Ectodermal cell (in vitro differentiated cells): ENCODE data around the gene EXOC7. TPM values are rescaled to one million over a fixed set of nuclear protein-coding genes. Genes with fewer than 3 reads are reported as not detected.

Experiments used
- H3K27ac ChIP-seq: 2 replicates; pipeline ENCODE4 v1.7.0; 2013; ENCODE audit warnings: mild to moderate bottlenecking, low read depth, low read length; ENCODE audit not compliant: insufficient read depth, poor library complexity, severe bottlenecking
- H3K27me3 ChIP-seq: 2 replicates; pipeline ENCODE4 v1.7.0; 2013; ENCODE audit warnings: mild to moderate bottlenecking, low read length; ENCODE audit not compliant: insufficient read depth, control insufficient read depth, poor library complexity, severe bottlenecking
- H3K36me3 ChIP-seq: one replicate; pipeline ENCODE4 v1.7.0; 2013; ENCODE audit warnings: low read length; ENCODE audit not compliant: control insufficient read depth, insufficient read depth
- H3K4me1 ChIP-seq: one replicate; pipeline ENCODE4 v1.7.0; 2013; ENCODE audit warnings: low read length; ENCODE audit not compliant: control insufficient read depth, insufficient read depth
- H3K4me3 ChIP-seq: 2 replicates; pipeline ENCODE4 v1.7.0; 2013; ENCODE audit warnings: low read depth, low read length, control low read depth; ENCODE audit not compliant: insufficient read depth
- H3K9me3 ChIP-seq: 2 replicates; pipeline ENCODE4 v1.7.0; 2013; ENCODE audit warnings: mild to moderate bottlenecking, low read length, moderate library complexity; ENCODE audit not compliant: control insufficient read depth
- WGBS, 2 experiments: methylation state at CpG; one replicate each; pipeline ENCODE4 v1.1.7; 2013; ENCODE audit warnings: missing lambda C conversion rate in 2 of 2; 5-methylcytosine and 5-hydroxymethylcytosine counted together
- polyA plus RNA-seq, 4 experiments: library from polyadenylated mRNA; stranded (reverse); fragments of 50-300 nt; gene quantifications; one replicate each; pipeline ENCODE4 v1.2.3, GENCODE V29; 2013

The EXOC7 gene, protein sequence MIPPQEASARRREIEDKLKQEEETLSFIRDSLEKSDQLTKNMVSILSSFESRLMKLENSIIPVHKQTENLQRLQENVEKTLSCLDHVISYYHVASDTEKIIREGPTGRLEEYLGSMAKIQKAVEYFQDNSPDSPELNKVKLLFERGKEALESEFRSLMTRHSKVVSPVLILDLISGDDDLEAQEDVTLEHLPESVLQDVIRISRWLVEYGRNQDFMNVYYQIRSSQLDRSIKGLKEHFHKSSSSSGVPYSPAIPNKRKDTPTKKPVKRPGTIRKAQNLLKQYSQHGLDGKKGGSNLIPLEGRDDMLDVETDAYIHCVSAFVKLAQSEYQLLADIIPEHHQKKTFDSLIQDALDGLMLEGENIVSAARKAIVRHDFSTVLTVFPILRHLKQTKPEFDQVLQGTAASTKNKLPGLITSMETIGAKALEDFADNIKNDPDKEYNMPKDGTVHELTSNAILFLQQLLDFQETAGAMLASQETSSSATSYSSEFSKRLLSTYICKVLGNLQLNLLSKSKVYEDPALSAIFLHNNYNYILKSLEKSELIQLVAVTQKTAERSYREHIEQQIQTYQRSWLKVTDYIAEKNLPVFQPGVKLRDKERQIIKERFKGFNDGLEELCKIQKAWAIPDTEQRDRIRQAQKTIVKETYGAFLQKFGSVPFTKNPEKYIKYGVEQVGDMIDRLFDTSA
- polyA plus RNA-seq (2013, experiment 1 of 4) = 104 TPM
- 127 TPM for polyA plus RNA-seq (2013, experiment 2 of 4)
- 68.1 TPM for polyA plus RNA-seq (2013, experiment 3 of 4)
- polyA plus RNA-seq (2013, experiment 4 of 4) = 82.3 TPM

DNA sequence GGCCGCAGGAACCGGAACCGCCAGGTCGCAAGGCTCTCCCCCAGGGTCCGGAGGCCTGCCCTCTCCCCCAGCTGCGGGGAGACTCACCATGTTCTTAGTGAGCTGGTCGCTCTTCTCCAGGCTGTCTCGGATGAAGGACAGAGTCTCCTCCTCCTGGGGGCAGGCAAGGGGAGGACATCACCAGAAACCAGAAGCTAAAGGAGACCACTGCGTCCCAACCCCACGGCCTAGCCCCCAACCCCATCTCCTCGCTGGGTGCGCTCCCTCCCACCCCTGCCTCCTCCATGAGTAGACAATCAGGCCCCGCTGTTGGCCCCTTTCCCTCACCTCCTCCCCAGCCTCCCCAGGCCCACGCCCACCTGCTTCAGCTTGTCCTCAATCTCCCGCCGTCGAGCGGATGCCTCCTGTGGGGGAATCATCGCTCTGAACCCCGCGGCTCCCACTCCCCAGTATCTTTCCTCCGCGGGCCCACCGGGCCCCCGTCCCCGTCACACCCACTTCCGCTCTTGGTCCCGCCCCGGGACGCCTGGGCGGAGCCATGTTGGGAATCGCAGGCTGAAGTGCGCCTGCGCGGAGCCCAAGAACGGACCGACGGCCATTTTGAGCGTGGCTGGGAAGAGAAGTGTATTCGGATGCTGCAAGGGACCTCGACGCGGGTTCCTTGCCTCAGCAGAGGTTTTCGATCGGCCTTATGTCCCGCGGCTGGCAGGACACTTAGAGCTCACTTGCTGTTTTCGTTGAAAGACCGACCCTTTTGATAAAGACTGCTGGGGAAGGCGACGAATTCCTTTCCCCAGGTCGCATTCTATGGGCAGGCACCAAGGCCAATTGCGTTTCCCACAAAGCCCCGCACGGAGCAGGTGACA, at the start of gene EXOC7:
Gene EXOC7 (minus strand): TSS at position 514 of the 866 bp plus-strand sequence. CDS start 95 bp downstream, at position 419.
- Histone ChIP-seq H3K27me3 (no peaks in the 10 kb centered on the region), H3K4me3 (peak within 1 kb of the TSS; percentile 91), H3K9me3 (no peaks in the 10 kb centered on the region), H3K4me1 (peaks cover 6% of the 10 kb centered on the region), H3K27ac (peak within 1 kb of the TSS; percentile 82), H3K36me3 (peaks cover 12% of the 10 kb centered on the region)
- 8% methylated on average over 55 of the region's 55 CpGs for WGBS, 2 experiments

DNA sequence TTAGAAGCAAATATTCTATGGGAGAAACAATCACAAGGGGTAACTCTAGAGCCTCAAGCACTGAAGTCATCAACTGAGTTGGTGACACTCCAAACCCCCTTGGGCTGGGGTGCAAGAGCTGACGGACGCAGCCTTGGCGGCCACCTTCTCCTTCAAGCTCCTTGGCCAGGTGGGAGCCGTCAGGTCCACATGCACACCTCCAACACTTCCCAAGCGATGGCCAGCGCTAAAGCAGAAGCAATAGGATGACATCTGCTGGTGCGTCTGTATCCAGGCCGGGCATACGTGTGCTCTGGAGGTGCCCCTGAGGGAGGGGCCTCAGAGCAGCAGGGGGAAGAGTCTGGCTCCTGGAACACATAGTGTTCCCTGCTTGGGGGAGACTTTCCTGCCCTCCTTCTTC, 49.6 kb upstream of the EXOC7 start:
- Histone ChIP-seq H3K36me3 (no peaks in the 10 kb centered on the region), H3K27ac (no peak overlapping the region), H3K9me3 (no peaks in the 10 kb centered on the region), H3K4me1 (peaks cover 10% of the 10 kb centered on the region), H3K4me3 (no peak overlapping the region), H3K27me3 (no peaks in the 10 kb centered on the region)
- WGBS, 2 experiments = 78 to 81% methylated on average over 9 of the region's 9 CpGs

DNA sequence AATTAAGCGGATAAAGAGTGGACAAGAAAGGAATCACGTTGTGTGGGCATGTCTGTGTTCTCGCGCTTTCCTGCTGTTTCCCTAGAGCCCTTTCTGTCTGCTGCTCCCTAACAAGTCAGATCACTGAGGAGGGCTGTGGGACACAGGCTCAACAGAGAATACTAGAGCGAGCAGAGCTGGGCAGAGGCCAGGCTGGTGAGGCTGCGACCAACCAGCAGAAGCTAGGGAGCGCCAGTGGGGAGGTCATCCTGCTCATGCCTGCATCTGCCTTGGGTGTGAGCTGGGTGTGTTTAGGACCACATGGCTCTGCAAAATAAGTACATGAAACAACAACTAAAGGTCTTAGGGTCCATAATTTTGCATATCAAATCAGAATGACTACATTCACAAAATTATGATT, 49.0 kb upstream of the EXOC7 start:
- H3K27me3 ChIP-seq = no peaks in the 10 kb centered on the region
- H3K9me3 ChIP-seq = no peaks in the 10 kb centered on the region
- peaks cover 10% of the 10 kb centered on the region for H3K4me1 ChIP-seq
- H3K36me3 ChIP-seq = no peaks in the 10 kb centered on the region
- no peak overlapping the region for H3K27ac ChIP-seq
- whole genome bisulfite sequencing, 2 experiments = 80 to 81% methylated on average over 7 of the region's 7 CpGs
- no peak overlapping the region for H3K4me3 ChIP-seq

DNA sequence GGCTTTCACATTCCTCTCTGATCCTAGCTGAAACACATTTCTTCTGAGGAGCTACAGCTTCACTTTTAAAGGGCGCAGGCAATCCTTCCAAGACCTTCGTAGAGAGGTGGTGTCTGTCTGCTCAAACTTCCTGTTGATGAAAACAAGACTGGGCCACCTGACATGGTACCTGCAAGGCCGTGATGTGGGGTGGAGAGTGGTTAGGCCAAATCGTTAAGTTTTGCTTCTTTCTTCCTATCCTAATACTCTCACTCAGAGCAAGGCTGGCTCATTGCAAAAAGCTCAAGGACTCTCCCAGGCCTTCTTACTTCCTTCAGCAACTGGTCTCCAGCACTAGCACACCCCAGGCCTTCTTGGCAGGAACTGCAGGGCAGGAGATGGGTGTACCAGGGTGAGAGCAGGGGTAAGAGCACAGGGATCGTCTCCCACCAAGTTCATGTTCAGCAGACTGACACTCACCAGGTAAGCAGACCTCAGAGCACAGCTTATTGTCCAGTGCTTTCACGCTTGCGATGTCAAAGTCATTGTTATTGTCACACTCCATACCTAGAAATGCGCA, 48.4 kb upstream of the EXOC7 start:
- H3K36me3 ChIP-seq = no peaks in the 10 kb centered on the region
- H3K27ac ChIP-seq = no peak overlapping the region
- 95% methylated on average over 8 of the region's 8 CpGs for WGBS, 2 experiments
- H3K4me1 ChIP-seq = peaks cover 10% of the 10 kb centered on the region
- no peaks in the 10 kb centered on the region for H3K9me3 ChIP-seq
- H3K27me3 ChIP-seq = no peaks in the 10 kb centered on the region
- H3K4me3 ChIP-seq = no peak overlapping the region

DNA sequence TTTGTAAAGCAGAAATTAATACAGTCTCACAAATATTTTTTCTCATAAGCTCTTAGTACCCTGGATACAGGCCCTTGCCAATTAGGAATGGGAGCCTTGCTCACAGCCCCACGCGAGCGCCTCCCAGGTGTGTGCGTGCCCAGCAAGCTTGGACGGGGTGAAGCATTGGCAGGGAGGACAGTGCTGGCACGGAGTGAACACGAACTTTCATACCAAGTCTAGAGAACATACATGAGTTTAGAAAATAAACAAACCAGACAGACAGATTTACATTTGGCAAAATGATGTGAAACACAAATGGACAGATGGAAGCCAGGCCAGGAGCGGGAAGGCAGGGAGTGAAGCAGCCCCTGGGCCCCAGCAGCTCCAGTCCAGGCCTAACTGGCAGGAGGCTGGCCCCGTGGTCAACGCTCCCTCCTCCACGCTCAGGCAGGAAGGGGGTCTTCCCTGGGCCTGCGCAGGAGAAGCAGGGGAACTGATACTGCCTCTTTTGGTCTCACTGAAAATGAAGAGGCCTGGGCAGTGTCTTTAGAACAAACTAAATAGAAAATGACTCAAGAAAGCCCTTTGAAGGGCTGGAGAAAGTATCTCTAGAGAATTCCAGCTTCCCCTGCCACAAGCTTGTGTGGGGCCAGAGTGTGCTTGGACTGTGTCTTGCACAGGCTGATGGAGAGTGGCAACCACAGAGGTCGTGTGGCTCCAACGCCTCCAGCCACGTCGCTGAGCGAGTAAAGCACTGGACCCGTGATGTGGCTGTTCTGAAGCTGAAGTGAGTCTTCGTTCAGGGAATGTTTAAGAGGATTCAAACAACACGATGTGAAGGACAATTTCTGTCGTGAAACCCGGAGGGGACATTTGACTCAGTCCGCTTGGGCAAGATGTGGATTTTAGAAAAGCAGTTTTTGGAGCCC, 47.4 kb upstream of the EXOC7 start:
- H3K27me3 ChIP-seq = no peaks in the 10 kb centered on the region
- H3K4me1 ChIP-seq = peaks cover 10% of the 10 kb centered on the region
- 93 to 95% methylated on average over 23 of the region's 23 CpGs for WGBS, 2 experiments

DNA sequence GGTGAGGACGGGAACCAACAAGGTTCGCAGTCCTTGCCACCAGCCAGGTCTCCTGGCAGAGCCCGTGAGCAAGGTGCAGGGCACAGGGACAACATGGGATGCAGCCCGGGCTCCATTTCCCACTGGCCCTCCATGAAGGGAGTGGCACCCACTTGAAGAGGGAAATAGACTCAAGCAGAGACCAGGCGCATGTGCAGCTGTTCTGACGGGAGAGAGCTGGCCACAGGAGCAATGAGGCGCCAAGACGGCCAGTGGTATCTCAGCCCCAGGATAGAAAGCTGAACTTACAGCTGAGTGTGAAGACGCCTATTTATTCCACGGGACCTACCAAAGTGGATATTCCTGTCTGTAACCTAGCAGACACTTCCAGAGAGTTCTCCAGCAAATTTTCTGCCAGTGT, 45.6 kb upstream of the EXOC7 start:
- WGBS, 2 experiments = 95% methylated on average over 10 of the region's 10 CpGs

More for the DNA sequence above, 47.4 kb upstream of the EXOC7 start:
- Histone ChIP-seq H3K9me3 (no peaks in the 10 kb centered on the region), H3K27ac (no peak overlapping the region), H3K36me3 (no peaks in the 10 kb centered on the region), H3K4me3 (no peak overlapping the region)

DNA sequence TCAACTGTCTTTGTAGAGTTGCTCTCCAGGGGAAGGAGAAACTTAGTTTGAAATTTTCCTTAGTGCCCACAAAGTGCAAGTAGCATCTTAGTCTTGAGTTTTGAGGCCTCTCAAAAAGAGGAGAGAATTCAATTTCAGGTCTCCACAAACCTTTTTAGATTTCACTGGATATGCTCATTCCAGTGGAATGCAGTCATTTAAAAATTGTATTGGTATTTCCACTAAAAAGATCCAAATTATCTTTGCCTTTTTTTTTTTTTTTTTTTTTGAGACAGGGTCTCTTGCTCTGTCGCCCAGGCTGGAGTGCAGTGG, 44.4 kb upstream of the EXOC7 start:
- Histone ChIP-seq H3K36me3 (no peaks in the 10 kb centered on the region), H3K9me3 (no peaks in the 10 kb centered on the region), H3K4me3 (no peak overlapping the region), H3K27me3 (peaks cover 5% of the 10 kb centered on the region), H3K4me1 (peaks cover 12% of the 10 kb centered on the region), H3K27ac (no peak overlapping the region)
- 90% methylated on average over 1 of the region's 1 CpG for WGBS, 2 experiments

More for the DNA sequence above, 45.6 kb upstream of the EXOC7 start:
- no peak overlapping the region for H3K27ac ChIP-seq
- H3K36me3 ChIP-seq = no peaks in the 10 kb centered on the region
- H3K9me3 ChIP-seq = no peaks in the 10 kb centered on the region
- no peaks in the 10 kb centered on the region for H3K27me3 ChIP-seq
- H3K4me3 ChIP-seq = no peak overlapping the region
- H3K4me1 ChIP-seq = peaks cover 10% of the 10 kb centered on the region

DNA sequence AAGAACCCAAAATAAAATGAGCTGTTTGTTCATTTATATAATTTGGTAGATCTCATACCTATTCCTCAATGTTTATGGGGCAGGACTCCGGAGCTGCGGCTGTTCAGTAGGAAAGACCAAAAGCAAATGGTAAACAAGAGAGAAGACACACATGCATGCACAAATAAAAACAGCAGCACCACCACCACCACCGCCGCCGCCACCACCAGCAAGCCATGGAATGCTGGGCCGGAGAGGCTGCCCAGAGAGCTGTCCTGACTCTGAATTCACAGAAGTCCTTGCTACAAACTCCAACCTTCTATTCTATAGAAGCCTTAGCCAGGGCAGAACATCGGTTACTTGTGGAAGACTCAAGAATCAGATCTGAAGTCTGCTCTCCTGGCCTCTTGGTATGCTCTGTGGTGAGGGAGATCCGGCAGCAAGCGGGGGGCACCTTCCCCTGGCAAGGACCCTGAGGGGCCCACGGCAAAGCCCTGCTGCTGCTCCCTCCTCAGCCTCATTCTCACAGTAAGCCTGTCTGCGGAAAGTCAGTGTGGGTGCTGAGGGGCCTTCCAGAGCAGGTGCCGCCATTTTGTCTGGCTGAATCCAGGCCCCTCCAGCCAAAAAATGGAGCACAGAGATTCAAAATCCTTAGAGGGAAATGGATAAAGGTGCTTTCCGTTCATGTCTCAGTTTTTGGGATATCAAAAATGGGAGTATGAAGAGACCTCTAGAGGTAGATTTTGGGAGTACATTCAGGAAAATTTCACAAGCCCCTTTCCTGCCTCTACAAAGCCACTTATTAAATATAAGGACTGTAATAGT, 43.8 kb upstream of the EXOC7 start:
- H3K27ac ChIP-seq = no peak overlapping the region
- H3K27me3 ChIP-seq = peaks cover 11% of the 10 kb centered on the region
- no peaks in the 10 kb centered on the region for H3K36me3 ChIP-seq
- H3K9me3 ChIP-seq = no peaks in the 10 kb centered on the region
- 88 to 89% methylated on average over 13 of the region's 13 CpGs for WGBS, 2 experiments
- no peak overlapping the region for H3K4me3 ChIP-seq
- peaks cover 16% of the 10 kb centered on the region for H3K4me1 ChIP-seq
